ENCODE data around the gene ELFN2.

Gene ELFN2

DNA sequence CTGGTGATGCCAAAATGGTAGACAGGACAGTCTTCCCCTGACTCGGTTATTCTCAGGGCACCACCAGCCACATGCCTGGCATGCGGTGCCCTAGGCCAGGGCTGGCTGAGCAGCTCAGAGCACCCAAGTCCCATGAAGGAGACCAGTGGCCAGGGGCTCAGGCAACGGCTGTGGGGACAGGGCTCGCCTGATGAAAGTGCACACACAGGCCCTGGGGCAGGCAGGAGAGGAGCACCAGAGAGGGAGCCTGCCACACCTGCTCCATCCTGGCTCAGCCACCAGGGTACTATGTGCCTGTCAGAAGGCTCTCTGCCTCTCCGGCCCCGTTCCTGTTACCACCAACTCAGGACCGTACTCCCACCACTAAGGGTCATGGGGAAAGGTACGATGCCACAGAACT is 12.1 kb downstream of the ELFN2 start:
- ChIA-PET POLR2A (no interaction called here), CTCF (no interaction called here)
- DNase-seq (ENCODE audit: extremely low spot score) = no peak
- TF ChIP-seq, protein P1, sequence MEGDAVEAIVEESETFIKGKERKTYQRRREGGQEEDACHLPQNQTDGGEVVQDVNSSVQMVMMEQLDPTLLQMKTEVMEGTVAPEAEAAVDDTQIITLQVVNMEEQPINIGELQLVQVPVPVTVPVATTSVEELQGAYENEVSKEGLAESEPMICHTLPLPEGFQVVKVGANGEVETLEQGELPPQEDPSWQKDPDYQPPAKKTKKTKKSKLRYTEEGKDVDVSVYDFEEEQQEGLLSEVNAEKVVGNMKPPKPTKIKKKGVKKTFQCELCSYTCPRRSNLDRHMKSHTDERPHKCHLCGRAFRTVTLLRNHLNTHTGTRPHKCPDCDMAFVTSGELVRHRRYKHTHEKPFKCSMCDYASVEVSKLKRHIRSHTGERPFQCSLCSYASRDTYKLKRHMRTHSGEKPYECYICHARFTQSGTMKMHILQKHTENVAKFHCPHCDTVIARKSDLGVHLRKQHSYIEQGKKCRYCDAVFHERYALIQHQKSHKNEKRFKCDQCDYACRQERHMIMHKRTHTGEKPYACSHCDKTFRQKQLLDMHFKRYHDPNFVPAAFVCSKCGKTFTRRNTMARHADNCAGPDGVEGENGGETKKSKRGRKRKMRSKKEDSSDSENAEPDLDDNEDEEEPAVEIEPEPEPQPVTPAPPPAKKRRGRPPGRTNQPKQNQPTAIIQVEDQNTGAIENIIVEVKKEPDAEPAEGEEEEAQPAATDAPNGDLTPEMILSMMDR (IDR thresholded peaks at IDR 0.05; ENCODE audit: control extremely low read depth, extremely low read depth, low read depth, missing control alignments) = no peak

DNA sequence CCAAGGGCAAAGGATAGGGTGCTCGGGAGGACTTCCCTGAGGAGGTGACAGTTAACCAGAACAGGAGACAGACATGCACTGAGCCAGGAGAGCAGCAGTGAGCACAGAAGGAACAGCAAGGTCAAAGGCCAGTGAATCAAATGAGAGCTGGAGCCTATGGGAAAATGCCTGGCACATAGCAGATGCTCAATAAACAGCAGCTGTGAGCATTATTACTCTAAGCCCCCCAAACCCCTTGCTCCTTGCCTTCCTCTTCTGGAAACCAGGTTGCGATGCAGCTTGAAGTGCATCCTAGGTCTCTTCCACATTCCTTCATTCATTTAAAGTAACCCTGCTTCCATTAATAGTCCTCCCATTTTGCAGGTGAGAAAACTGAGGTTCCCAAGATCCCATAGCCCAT is 13.0 kb downstream of the ELFN2 start:
- TF ChIP-seq, protein P1 (IDR thresholded peaks at IDR 0.05; ENCODE audit: control extremely low read depth, extremely low read depth, low read depth, missing control alignments) = no peak
- no peak for DNase-seq (ENCODE audit: extremely low spot score)
- ChIA-PET CTCF (interaction anchor here (1.1 kb wide), 1 partner anchor 153 kb away, joined by 3 read pairs; no protein-coding TSS in a partner anchor), POLR2A (no interaction called here)

DNA sequence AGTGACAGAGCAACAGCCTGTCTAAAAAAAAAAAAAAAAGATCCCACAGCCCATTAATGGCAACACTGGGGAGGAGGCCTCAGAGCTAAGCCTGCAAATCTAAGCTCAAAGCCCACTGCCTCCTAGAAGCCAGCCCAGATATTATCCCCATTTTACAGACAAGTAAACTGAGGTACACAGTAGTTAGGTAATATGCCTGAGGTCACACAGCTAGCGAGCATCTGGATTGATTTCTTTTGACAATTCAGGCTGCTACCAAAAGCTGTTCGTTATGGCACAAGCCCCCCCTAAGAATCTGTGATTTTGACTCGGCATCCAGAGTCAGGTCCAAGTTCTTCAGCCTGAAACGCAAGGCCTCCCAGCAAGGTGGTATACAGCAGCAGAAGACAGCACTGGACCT is 13.7 kb downstream of the ELFN2 start:
- ChIA-PET POLR2A (no interaction called here), CTCF (interaction anchor here (0.8 to 1.1 kb wide), 3 partner anchors 16 to 153 kb away, joined by 3 read pairs; no protein-coding TSS in a partner anchor)
- no peak for DNase-seq (ENCODE audit: extremely low spot score)
- TF ChIP-seq, protein P1 (IDR thresholded peaks at IDR 0.05; ENCODE audit: control extremely low read depth, extremely low read depth, low read depth, missing control alignments) = no peak

DNA sequence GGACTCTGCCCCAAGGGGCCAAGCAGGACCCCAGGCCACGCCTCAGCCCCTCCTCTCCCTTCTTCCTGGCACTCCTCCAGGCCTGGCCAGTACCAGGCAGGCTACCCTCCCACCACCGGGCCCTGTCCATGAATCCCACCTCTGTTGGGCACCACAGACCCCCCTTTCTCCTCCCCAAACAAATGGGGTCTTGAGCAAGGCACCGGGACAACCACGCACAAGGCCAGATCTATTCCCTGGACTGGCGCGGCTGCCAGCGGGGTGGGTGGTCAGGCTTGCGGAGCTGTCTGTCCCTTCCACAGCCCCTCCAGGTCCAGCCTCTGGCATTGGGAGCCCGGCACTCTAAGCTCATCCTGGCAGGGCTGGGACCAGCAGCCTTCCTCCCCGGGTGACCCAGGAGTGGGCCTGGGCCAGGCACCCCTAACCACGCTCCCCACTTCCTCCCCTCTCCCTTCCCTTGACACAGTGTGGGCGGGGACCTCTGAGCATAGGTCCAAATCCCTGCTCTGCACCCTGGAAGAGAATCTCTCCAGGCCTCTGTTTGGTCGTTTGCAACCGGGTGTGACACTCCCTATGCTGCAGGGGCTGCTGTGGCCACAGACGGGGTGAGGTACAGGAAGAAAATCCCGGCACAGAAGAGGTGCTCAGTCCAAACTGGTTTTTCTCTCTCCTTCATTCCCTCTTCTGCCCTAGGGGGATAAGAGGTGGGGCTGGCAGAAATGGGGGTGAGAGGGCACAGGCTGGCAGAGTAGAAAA is 14.6 kb downstream of the ELFN2 start:
- POLR2A ChIA-PET = no interaction called here
- no peak for DNase-seq (ENCODE audit: extremely low spot score)
- TF ChIP-seq, protein P1 (IDR thresholded peaks at IDR 0.05; ENCODE audit: control extremely low read depth, extremely low read depth, low read depth, missing control alignments) = no peak
- CTCF ChIA-PET = interaction anchor here (0.8 to 1.0 kb wide), 2 partner anchors 16 kb away, joined by 3 read pairs; no protein-coding TSS in a partner anchor

DNA sequence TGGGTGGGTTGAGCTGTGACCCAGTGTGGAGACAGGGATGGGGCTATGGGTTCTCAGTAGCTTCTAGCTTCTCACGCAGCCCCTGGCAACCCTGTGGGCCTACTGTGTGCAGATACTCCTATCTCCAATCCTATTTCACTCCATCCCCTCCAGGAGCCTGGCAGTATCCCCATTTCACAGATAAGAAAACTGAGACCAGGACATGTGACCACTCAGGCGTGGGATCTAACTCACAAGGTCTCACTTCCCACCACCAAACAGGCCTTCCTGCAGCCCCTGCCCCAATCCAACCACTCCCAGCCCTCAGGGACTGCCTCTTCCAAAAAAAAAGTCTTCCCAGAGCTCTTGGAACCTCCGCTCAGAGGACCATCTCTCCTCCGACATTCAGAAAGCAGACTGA is 15.6 kb downstream of the ELFN2 start:
- TF ChIP-seq, protein P1 (IDR thresholded peaks at IDR 0.05; ENCODE audit: control extremely low read depth, extremely low read depth, low read depth, missing control alignments) = no peak
- POLR2A ChIA-PET = no interaction called here
- CTCF ChIA-PET = interaction anchor here (1.0 kb wide), 1 partner anchor 17 kb away, joined by 3 read pairs; no protein-coding TSS in a partner anchor
- DNase-seq (ENCODE audit: extremely low spot score) = no peak

DNA sequence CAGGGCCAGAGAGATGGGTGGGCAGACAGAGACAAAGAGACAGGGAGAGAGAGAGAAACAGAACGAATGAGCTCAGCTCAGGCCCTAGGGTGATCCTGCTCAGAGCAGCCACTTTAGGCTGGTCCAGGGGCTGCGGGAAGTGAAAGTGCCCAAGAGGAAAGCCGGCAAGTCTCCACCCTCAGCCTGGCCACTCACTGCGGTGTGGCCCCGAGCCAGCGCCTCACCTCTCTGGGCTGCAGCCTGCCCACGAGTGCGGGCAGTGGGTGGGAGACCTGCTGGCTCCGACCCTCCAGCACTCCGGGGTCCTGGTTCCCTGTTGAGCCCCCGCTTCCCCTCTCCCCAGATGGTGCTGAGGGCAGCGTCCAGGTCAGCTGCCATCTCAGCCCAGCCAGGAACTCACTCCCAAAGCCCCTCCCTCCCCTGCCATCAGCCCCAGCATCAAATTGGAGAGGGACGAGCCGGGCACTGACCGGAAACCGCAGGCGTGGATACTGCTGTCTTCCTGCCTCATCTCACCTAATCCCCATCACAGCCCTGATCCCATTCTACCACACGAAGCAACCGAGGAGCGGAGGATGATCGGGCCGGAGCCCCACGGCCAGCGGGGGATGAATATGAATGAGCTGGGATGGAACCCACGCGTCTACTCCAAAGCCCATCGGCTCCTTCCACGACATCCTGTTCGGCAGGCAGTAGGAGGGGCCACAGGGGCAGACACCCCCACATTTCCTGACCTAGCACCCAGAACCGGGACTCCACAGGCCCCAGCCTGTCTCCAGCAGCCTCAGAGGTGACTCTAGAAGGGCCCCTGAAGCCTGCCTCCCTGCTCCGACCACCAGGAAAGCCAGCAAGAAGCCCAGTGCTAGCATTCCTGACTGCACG is 16.9 kb downstream of the ELFN2 start:
- no peak for DNase-seq (ENCODE audit: extremely low spot score)
- CTCF ChIA-PET = no interaction called here
- POLR2A ChIA-PET = no interaction called here
- TF ChIP-seq, protein P1 (IDR thresholded peaks at IDR 0.05; ENCODE audit: control extremely low read depth, extremely low read depth, low read depth, missing control alignments) = no peak
